Measurements from ENCODE around the gene SCAMP3.

SCAMP3 gene

GRCh38 chr1:155261852-155262673 lies at the start of gene SCAMP3:
Gene SCAMP3 (minus strand): TSS chr1:155262360. CDS start chr1:155262151, 209 bp downstream.
- TF ChIP-seq GATA2 (IDR thresholded peaks at IDR 0.05; ENCODE audit: low read depth, low read length) (no peak), GATA3 (IDR thresholded peaks at IDR 0.05; ENCODE audit: low read depth, low read length) (no peak)

GRCh38 chr1:155309423-155310021 lies 47.4 kb upstream of the SCAMP3 start:
- TF ChIP-seq GATA2 (IDR thresholded peaks at IDR 0.05; ENCODE audit: low read depth, low read length) (no peak), GATA3 (IDR thresholded peaks at IDR 0.05; ENCODE audit: low read depth, low read length) (no peak)

- TF ChIP-seq GATA2 (IDR thresholded peaks at IDR 0.05; ENCODE audit: low read depth, low read length) (peak; percentile 90), GATA3 (IDR thresholded peaks at IDR 0.05; ENCODE audit: low read depth, low read length) (no peak)
Observed at GRCh38 chr1:155308493-155309422, 46.6 kb upstream of the SCAMP3 start, which contains the start of gene FDPS. Gene FDPS (plus strand): TSS chr1:155308866. CDS start chr1:155309790, 924 bp downstream.

GRCh38 chr1:155307247-155307740 lies 45.1 kb upstream of the SCAMP3 start:
- TF ChIP-seq GATA3 (IDR thresholded peaks at IDR 0.05; ENCODE audit: low read depth, low read length) (no peak), GATA2 (IDR thresholded peaks at IDR 0.05; ENCODE audit: low read depth, low read length) (no peak)

- TF ChIP-seq GATA2 (IDR thresholded peaks at IDR 0.05; ENCODE audit: low read depth, low read length) (no peak), GATA3 (IDR thresholded peaks at IDR 0.05; ENCODE audit: low read depth, low read length) (no peak)
Observed at GRCh38 chr1:155305881-155306391, 43.8 kb upstream of the SCAMP3 start.

- TF ChIP-seq GATA3 (IDR thresholded peaks at IDR 0.05; ENCODE audit: low read depth, low read length): no peak
- TF ChIP-seq GATA2 (IDR thresholded peaks at IDR 0.05; ENCODE audit: low read depth, low read length): no peak
Observed at GRCh38 chr1:155304558-155305063, 42.5 kb upstream of the SCAMP3 start.

GRCh38 chr1:155301342-155301841 lies 39.2 kb upstream of the SCAMP3 start, which contains the start of gene PKLR:
Gene PKLR (minus strand): TSS chr1:155301438. CDS start chr1:155301395, 43 bp downstream.
- TF ChIP-seq GATA2 (IDR thresholded peaks at IDR 0.05; ENCODE audit: low read depth, low read length): no peak

GRCh38 chr1:155300553-155301329 lies 38.6 kb upstream of the SCAMP3 start:
- TF ChIP-seq GATA3 (IDR thresholded peaks at IDR 0.05; ENCODE audit: low read depth, low read length) (no peak), GATA2 (IDR thresholded peaks at IDR 0.05; ENCODE audit: low read depth, low read length) (no peak)

GRCh38 chr1:155300024-155300423 lies 37.9 kb upstream of the SCAMP3 start:
- no peak for TF ChIP-seq GATA3 (IDR thresholded peaks at IDR 0.05; ENCODE audit: low read depth, low read length)
- no peak for TF ChIP-seq GATA2 (IDR thresholded peaks at IDR 0.05; ENCODE audit: low read depth, low read length)

GRCh38 chr1:155297384-155297783 lies 35.2 kb upstream of the SCAMP3 start:
- TF ChIP-seq GATA3 (IDR thresholded peaks at IDR 0.05; ENCODE audit: low read depth, low read length) (no peak), GATA2 (IDR thresholded peaks at IDR 0.05; ENCODE audit: low read depth, low read length) (no peak)

GRCh38 chr1:155296661-155297060 lies 34.5 kb upstream of the SCAMP3 start:
- TF ChIP-seq GATA2 (IDR thresholded peaks at IDR 0.05; ENCODE audit: low read depth, low read length) (no peak), GATA3 (IDR thresholded peaks at IDR 0.05; ENCODE audit: low read depth, low read length) (no peak)

GRCh38 chr1:155295942-155296267 lies 33.7 kb upstream of the SCAMP3 start:
- TF ChIP-seq GATA3 (IDR thresholded peaks at IDR 0.05; ENCODE audit: low read depth, low read length): no peak
- no peak for TF ChIP-seq GATA2 (IDR thresholded peaks at IDR 0.05; ENCODE audit: low read depth, low read length)

All from SH-SY5Y (cell line).